Bronchus fibroblast of lung (primary cell): ENCODE results near the gene GIMAP1. TPM values are rescaled to one million over a fixed set of nuclear protein-coding genes. Genes with fewer than 3 reads are reported as not detected.

Source experiments
- total RNA-seq: library from RNA; depleted of rRNA; stranded (reverse); fragments of >200 nt; gene quantifications from 2 replicates; pipeline ENCODE4 v1.2.3, GENCODE V29; 2015

Gene GIMAP1
- not detected in 2 replicates for total RNA-seq

DNA sequence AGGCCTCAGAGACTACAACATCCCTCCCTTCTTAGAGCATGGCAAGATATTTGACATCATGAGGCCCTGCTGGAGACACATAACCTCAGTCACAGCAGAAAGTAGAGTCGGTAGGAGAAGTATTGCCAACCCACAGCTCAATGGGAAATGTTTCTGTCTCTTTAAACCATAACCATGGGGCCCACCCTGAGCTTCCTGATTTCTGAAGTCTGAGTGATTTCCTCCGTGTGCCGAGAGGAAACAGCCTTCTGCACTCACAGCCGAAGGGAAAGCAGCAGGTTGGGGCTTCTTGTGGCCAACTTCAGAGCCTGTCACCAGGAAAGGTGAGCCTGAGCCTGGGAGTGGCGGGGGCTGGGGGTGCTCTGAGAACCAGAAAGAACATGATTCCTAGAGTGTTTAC, at the start of gene GIMAP1:
Gene GIMAP1 (plus strand): TSS at position 246 of the 400 bp plus-strand sequence. CDS start 2,435 bp downstream, outside the sequence.

DNA sequence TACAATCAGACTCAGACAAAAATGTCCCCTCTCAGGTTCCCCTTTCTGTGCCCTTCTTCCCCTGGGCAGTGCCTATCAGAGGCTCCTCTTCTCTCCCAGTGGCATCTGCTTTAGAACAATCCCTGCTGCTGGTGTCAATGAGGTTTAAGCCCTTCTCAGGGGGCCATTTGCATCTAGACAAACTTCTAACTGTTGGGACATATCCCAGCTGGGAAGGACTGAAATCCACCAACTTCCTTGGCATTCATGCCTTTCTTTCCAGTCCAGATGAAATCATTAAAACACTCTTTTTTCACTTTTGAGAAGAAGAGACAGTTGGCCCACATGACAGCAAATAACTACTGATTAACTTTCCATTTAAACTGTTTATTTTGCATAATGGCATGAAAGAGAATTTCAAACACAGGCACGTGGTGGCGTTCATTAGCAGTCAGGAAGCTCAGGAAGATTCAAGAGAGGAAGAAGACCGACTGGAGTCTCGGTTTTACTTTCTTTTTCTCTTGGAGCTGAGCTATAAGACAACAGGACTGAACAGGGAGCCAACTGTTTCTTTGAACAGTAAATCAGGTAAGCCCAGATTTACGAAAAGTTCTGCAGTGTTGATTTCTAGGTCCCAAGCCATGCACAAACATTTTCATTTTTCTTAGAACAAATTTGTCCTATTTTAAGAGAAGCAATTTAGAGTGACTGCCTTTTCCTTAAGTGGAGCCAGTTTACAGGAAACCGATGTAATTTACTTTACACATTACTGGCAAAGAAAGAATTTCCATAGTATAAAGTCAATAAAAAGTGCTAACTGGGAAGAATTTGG, 31.0 kb upstream of the GIMAP1 start, which contains the start of gene GIMAP2:
Gene GIMAP2 (plus strand): TSS at position 488 of the 811 bp plus-strand sequence. CDS start 1,354 bp downstream, outside the sequence.

DNA sequence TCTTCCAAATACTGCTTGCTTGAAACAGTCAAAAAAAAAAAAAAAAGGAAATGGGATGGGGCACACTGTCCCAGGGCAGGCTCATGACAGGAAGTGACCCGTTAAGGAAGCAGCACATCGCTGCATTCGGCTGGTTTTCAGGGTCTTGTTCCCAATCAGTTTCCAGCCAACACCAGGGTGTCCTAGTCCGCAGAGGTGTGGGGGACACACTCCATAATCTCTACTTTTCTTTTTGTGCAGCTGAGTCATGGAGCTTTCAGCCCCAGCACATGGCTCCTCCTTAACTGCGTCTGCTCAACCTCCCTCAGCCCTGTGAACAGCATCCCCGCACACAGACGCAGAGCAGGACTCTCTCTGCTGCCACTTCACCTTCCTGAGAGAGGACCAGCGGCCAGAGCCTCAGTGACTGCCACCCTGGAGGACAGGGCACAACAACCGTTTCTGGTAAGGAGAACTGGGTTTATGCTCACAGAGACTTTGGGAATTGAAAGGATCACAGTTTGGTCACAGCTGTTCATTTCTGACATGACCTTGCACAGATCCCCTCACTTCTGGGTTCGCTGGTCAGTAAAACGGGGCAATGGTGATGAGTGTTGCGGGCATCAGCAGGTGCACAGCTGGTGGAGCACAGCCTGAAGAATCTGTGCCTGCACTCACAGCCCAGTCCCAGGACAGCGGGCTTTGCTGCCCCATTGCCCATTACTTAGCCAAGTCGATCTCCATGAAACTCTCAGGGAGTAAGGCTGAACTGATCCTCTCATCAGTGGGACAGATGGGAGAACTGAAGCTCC, 21.0 kb downstream of the GIMAP1 start, which contains the start of gene GIMAP5:
Gene GIMAP5 (plus strand): TSS at position 154 of the 791 bp plus-strand sequence. CDS start 3,467 bp downstream, outside the sequence.

Other genes with a start within 250 kb of the GIMAP1 start
- gene GIMAP7, start 201.7 kb upstream of the GIMAP1 start, total RNA-seq, result not detected in 2 replicates
- not detected in 2 replicates for gene GIMAP4, start 149.2 kb upstream of the GIMAP1 start, total RNA-seq
- gene GIMAP6, start 84.2 kb upstream of the GIMAP1 start, total RNA-seq, result not detected in 2 replicates
- 0.15 and 0.34 TPM in 2 replicates for gene GIMAP2, start 30.9 kb upstream of the GIMAP1 start, total RNA-seq
- not detected in 2 replicates for gene GIMAP5, start 20.8 kb downstream of the GIMAP1 start, total RNA-seq
- 0.30 TPM in 1 of 2 replicates, not detected in the other for gene TMEM176B, start 83.8 kb downstream of the GIMAP1 start, total RNA-seq
- gene TMEM176A, start 84.2 kb downstream of the GIMAP1 start, total RNA-seq, result 0.15 and 0.50 TPM in 2 replicates
- not detected in 2 replicates for gene AOC1, start 135.9 kb downstream of the GIMAP1 start, total RNA-seq